SK-N-SH (cell line): ENCODE data around the gene ITPRID2. TPM values are rescaled to one million over a fixed set of nuclear protein-coding genes. Genes with fewer than 3 reads are reported as not detected.

ENCODE experiments used
- CTCF ChIA-PET: fragments of 300-600, 350-600 bp; formaldehyde crosslinking; extraction: SDS; loops from one replicate; lab custom pipeline; 2021; lab: Yijun Ruan, JAX
- POLR2A ChIA-PET: fragments of 350-600 bp; sonication (Branson Sonifier 250); formaldehyde crosslinking; extraction: SDS; loops from one replicate; lab custom pipeline; 2020; ENCODE audit warnings: antibody characterized with exemption, inconsistent platforms; lab: Yijun Ruan, JAX
- DNase-seq: peaks from one replicate; pipeline ENCODE4 v3.0.0; 2012
- H2AFZ ChIP-seq: fragments of 200-600 bp; sonication (generic); 2 replicates; pipeline ENCODE4 v1.8.1; 2016; ENCODE audit warnings: antibody characterized with exemption, mild to moderate bottlenecking, low read depth
- H3F3A ChIP-seq: fragments of 200-600 bp; sonication (generic); replicated peaks from 2 replicates; pipeline ENCODE3; 2016; ENCODE audit warnings: antibody characterized with exemption, mild to moderate bottlenecking; ENCODE audit not compliant: insufficient read depth
- H3K27ac ChIP-seq, 2 experiments: fragments of 200-500 bp in 1 of 2; fragments of 200-600 bp in 1 of 2; sonication (Bioruptor generic) in 1 of 2; sonication (generic), shearing (Covaris generic) in 1 of 2; 2 replicates each; pipeline versions ENCODE4 v1.5.1 to v1.6.1; 2014 to 2016; ENCODE audit warnings: low read depth in 2 of 2, inconsistent platforms in 1 of 2, low read length in 1 of 2, mild to moderate bottlenecking in 1 of 2, mixed read lengths in 1 of 2
- H3K27me3 ChIP-seq: fragments of 200-600 bp; sonication (generic), shearing (Covaris generic); 2 replicates; pipeline ENCODE4 v1.6.1; 2016; ENCODE audit warnings: mixed run types; ENCODE audit not compliant: insufficient read depth
- H3K36me3 ChIP-seq, 2 experiments: fragments of 200-500 bp in 1 of 2; fragments of 200-600 bp in 1 of 2; sonication (Bioruptor generic) in 1 of 2; sonication (generic) in 1 of 2; replicated peaks in 1 of 2; 2 replicates each; pipeline versions ENCODE3 to v1.5.1; 2014 to 2016; ENCODE audit warnings: low read length in 1 of 2, mild to moderate bottlenecking in 1 of 2; ENCODE audit not compliant: insufficient read depth in 2 of 2, control insufficient read depth in 1 of 2
- H3K4me1 ChIP-seq, 2 experiments: fragments of 200-500 bp in 1 of 2; fragments of 200-600 bp in 1 of 2; sonication (Bioruptor generic) in 1 of 2; sonication (generic), shearing (Covaris generic) in 1 of 2; 2 replicates each; pipeline versions ENCODE4 v1.5.1 to v1.6.1; 2014 to 2016; ENCODE audit warnings: low read depth in 1 of 2, low read length in 1 of 2, mixed run types in 1 of 2; ENCODE audit not compliant: insufficient read depth in 2 of 2, control insufficient read depth in 1 of 2
- H3K4me2 ChIP-seq: fragments of 200-600 bp; sonication (generic), shearing (Covaris generic); 2 replicates; pipeline ENCODE4 v1.6.1; 2017; ENCODE audit warnings: mixed run types
- H3K4me3 ChIP-seq, 2 experiments: fragments of 200-500 bp in 1 of 2; fragments of 200-600 bp in 1 of 2; sonication (Bioruptor generic) in 1 of 2; sonication (generic), shearing (Covaris generic) in 1 of 2; 2 replicates each; pipeline versions ENCODE4 v1.5.1 to v1.8.1; 2014 to 2016; ENCODE audit warnings: low read depth in 2 of 2, inconsistent platforms in 1 of 2, low read length in 1 of 2, mild to moderate bottlenecking in 1 of 2, mixed read lengths in 1 of 2, moderate library complexity in 1 of 2
- H3K79me2 ChIP-seq: fragments of 200-600 bp; sonication (generic); 2 replicates; pipeline ENCODE4 v1.8.1; 2017; ENCODE audit warnings: mild to moderate bottlenecking; ENCODE audit not compliant: insufficient read depth
- H3K9ac ChIP-seq: fragments of 200-600 bp; sonication (generic); 2 replicates; pipeline ENCODE4 v1.6.1; 2017; ENCODE audit warnings: mixed run types
- H3K9me2 ChIP-seq: fragments of 200-600 bp; sonication (generic); 2 replicates; pipeline ENCODE4 v1.6.1; 2017; ENCODE audit warnings: mixed run types
- H3K9me3 ChIP-seq: fragments of 200-600 bp; sonication (generic); 2 replicates; pipeline ENCODE4 v1.6.1; 2017; ENCODE audit warnings: mixed run types, mild to moderate bottlenecking, moderate library complexity
- H4K20me1 ChIP-seq: fragments of 200-600 bp; sonication (generic); 2 replicates; pipeline ENCODE4 v1.6.1; 2017; ENCODE audit warnings: mild to moderate bottlenecking, mixed run types; ENCODE audit not compliant: insufficient read depth
- ELF1 ChIP-seq: IDR thresholded peaks from 2 replicates; pipeline ENCODE4 v1.4.0; 2012
- EP300 ChIP-seq, 2 experiments: IDR thresholded peaks; 2 replicates each; pipeline versions ENCODE4 v1.4.0 to v1.6.1; 2012; ENCODE audit warnings: borderline replicate concordance in 1 of 2, low read depth in 1 of 2, low read length in 1 of 2
- FOSL2 ChIP-seq: IDR thresholded peaks from 2 replicates; pipeline ENCODE4 v1.4.0; 2012; ENCODE audit warnings: low read depth, mild to moderate bottlenecking, moderate library complexity, borderline replicate concordance
- FOXJ3 ChIP-seq: sonication (generic); formaldehyde crosslinking; IDR thresholded peaks from 2 replicates; pipeline ENCODE4 v1.5.1; 2020; ENCODE audit warnings: mild to moderate bottlenecking, missing genetic modification reagents
- FOXM1 ChIP-seq: IDR thresholded peaks from 2 replicates; pipeline ENCODE4 v1.4.0; 2012; ENCODE audit warnings: low read depth, mild to moderate bottlenecking
- GABPA ChIP-seq: IDR thresholded peaks from 2 replicates; pipeline ENCODE4 v1.4.0; 2012; ENCODE audit warnings: low read depth, mild to moderate bottlenecking
- GATA2 ChIP-seq: sonication (generic); formaldehyde crosslinking; IDR thresholded peaks from 2 replicates; pipeline ENCODE4 v1.5.0; 2020; ENCODE audit warnings: mild to moderate bottlenecking, missing genetic modification reagents
- JUND ChIP-seq: IDR thresholded peaks from 2 replicates; pipeline ENCODE4 v1.4.0; 2012
- RAD21 ChIP-seq: IDR thresholded peaks from 2 replicates; pipeline ENCODE4 v1.6.1; 2012; ENCODE audit warnings: mild to moderate bottlenecking, low read length
- REST ChIP-seq: IDR thresholded peaks from 2 replicates; pipeline ENCODE4 v1.6.1; 2012; ENCODE audit warnings: mild to moderate bottlenecking, low read depth, low read length, moderate library complexity
- RFX5 ChIP-seq: IDR thresholded peaks from 2 replicates; pipeline ENCODE4 v1.6.1; 2012; ENCODE audit warnings: mild to moderate bottlenecking, improper control_type of control experiment, low read length
- SIN3A ChIP-seq: IDR thresholded peaks from 2 replicates; pipeline ENCODE4 v1.6.1; 2012; ENCODE audit warnings: low read depth, mild to moderate bottlenecking, low read length, moderate library complexity, borderline replicate concordance
- SMC3 ChIP-seq: IDR thresholded peaks from 2 replicates; pipeline ENCODE4 v1.6.1; 2012; ENCODE audit warnings: low read depth, low read length, improper control_type of control experiment
- TAF1 ChIP-seq: IDR thresholded peaks from 2 replicates; pipeline ENCODE4 v1.6.1; 2012; ENCODE audit warnings: low read depth, mild to moderate bottlenecking, low read length, moderate library complexity, borderline replicate concordance
- TCF12 ChIP-seq: IDR thresholded peaks from 2 replicates; pipeline ENCODE4 v1.4.0; 2012
- TEAD4 ChIP-seq: IDR thresholded peaks from 2 replicates; pipeline ENCODE4 v1.4.0; 2012; ENCODE audit warnings: mild to moderate bottlenecking, borderline replicate concordance; ENCODE audit not compliant: insufficient read depth
- YY1 ChIP-seq: IDR thresholded peaks from 2 replicates; pipeline ENCODE4 v1.4.0; 2012; ENCODE audit warnings: low read depth, mild to moderate bottlenecking
- WGBS: methylation state at CpG from one replicate; pipeline ENCODE4 v1.1.6; 2017; ENCODE audit warnings: low lambda C conversion rate; 5-methylcytosine and 5-hydroxymethylcytosine counted together
- polyA plus RNA-seq, 3 experiments: library from polyadenylated mRNA; depleted of rRNA; stranded (reverse); fragments of >200 nt; gene quantifications; 2 replicates each; pipeline ENCODE4 v1.2.3, GENCODE V29; 2012
- TF ChIP-seq, protein P1 (sequence below): fragments of 200-600 bp; sonication (generic); IDR thresholded peaks from 2 replicates; pipeline ENCODE4 v1.6.1; 2017; ENCODE audit warnings: antibody characterized with exemption, mild to moderate bottlenecking, moderate library complexity
- TF ChIP-seq, protein P2 (sequence below): IDR thresholded peaks from 2 replicates; pipeline ENCODE4; 2012

Gene ITPRID2
- polyA plus RNA-seq, 1 of the 3 experiments (the other 2 are of a cell fraction): 41.9 TPM

GRCh38 chr2:181884601-181885000 lies 6.9 kb upstream of the ITPRID2 start:
- TF ChIP-seq JUND (no peak), RFX5 (no peak), SIN3A (no peak), GABPA (no peak), TEAD4 (no peak), REST (no peak), ELF1 (no peak), SMC3 (no peak), EP300 (IDR thresholded peaks at IDR 0.05; ENCODE audit: borderline replicate concordance in 1 of 2, low read depth in 1 of 2, low read length in 1 of 2) (no peak), TCF12 (no peak), RAD21 (no peak), YY1 (no peak), FOXJ3 (CRISPR knock-in tag) (no peak), TAF1 (no peak), FOXM1 (no peak), GATA2 (CRISPR knock-in tag) (no peak), FOSL2 (no peak)
- TF ChIP-seq, protein P1, sequence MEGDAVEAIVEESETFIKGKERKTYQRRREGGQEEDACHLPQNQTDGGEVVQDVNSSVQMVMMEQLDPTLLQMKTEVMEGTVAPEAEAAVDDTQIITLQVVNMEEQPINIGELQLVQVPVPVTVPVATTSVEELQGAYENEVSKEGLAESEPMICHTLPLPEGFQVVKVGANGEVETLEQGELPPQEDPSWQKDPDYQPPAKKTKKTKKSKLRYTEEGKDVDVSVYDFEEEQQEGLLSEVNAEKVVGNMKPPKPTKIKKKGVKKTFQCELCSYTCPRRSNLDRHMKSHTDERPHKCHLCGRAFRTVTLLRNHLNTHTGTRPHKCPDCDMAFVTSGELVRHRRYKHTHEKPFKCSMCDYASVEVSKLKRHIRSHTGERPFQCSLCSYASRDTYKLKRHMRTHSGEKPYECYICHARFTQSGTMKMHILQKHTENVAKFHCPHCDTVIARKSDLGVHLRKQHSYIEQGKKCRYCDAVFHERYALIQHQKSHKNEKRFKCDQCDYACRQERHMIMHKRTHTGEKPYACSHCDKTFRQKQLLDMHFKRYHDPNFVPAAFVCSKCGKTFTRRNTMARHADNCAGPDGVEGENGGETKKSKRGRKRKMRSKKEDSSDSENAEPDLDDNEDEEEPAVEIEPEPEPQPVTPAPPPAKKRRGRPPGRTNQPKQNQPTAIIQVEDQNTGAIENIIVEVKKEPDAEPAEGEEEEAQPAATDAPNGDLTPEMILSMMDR: no peak
- TF ChIP-seq, protein P2, sequence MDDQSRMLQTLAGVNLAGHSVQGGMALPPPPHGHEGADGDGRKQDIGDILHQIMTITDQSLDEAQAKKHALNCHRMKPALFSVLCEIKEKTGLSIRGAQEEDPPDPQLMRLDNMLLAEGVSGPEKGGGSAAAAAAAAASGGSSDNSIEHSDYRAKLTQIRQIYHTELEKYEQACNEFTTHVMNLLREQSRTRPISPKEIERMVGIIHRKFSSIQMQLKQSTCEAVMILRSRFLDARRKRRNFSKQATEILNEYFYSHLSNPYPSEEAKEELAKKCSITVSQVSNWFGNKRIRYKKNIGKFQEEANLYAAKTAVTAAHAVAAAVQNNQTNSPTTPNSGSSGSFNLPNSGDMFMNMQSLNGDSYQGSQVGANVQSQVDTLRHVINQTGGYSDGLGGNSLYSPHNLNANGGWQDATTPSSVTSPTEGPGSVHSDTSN: no peak
- H3K9me2 ChIP-seq: no peaks in the 10 kb centered on the region
- no peak overlapping the region for H2AFZ ChIP-seq
- H3K27ac ChIP-seq: no peak overlapping the region
- H4K20me1 ChIP-seq: no peaks in the 10 kb centered on the region
- no peaks in the 10 kb centered on the region for H3K27me3 ChIP-seq
- no peaks in the 10 kb centered on the region for H3K36me3 ChIP-seq
- no peaks in the 10 kb centered on the region for H3K4me1 ChIP-seq
- CTCF ChIA-PET: interaction anchor here (1.2 kb wide), 1 partner anchor 142 kb away, joined by 3 read pairs; no protein-coding TSS in a partner anchor
- no peak overlapping the region for H3K4me2 ChIP-seq
- 73% methylated on average over 1 of the region's 1 CpG for WGBS
- no peak overlapping the region for H3K4me3 ChIP-seq
- no peak overlapping the region for H3K9ac ChIP-seq
- POLR2A ChIA-PET: no interaction called here
- DNase-seq: no peak
- H3K9me3 ChIP-seq: no peaks in the 10 kb centered on the region
- no peaks in the 10 kb centered on the region for H3F3A ChIP-seq
- no peaks in the 10 kb centered on the region for H3K79me2 ChIP-seq
